ACC112 (cell line): ENCODE measurements around the gene BNIP2.

Experiments used
- H2AFZ ChIP-seq: fragments of 200-600 bp; sonication (generic); one replicate; pipeline ENCODE4 v1.6.0; 2017; ENCODE audit warnings: antibody characterized with exemption, low read length; ENCODE audit not compliant: unreplicated experiment
- H3K27ac ChIP-seq: fragments of 200-600 bp; sonication (generic); 2 replicates; pipeline ENCODE4 v1.5.1; 2014; ENCODE audit warnings: low read depth, mild to moderate bottlenecking, antibody characterized with exemption, low read length, moderate library complexity
- H3K27me3 ChIP-seq: fragments of 200-600 bp; sonication (generic); 2 replicates; pipeline ENCODE4 v1.6.1; 2014; ENCODE audit warnings: mild to moderate bottlenecking, antibody characterized with exemption, low read length, moderate library complexity, mixed read lengths; ENCODE audit not compliant: insufficient read depth
- H3K36me3 ChIP-seq: fragments of 200-600 bp; sonication (generic); 2 replicates; pipeline ENCODE4 v1.6.1; 2016; ENCODE audit warnings: mild to moderate bottlenecking, antibody characterized with exemption, low read length, moderate library complexity, mixed read lengths; ENCODE audit not compliant: insufficient read depth
- H3K4me1 ChIP-seq: fragments of 200-600 bp; sonication (generic); one replicate; pipeline ENCODE4 v1.6.1; 2016; ENCODE audit warnings: low read length, mixed read lengths; ENCODE audit not compliant: insufficient read depth, unreplicated experiment, control insufficient read depth
- H3K4me3 ChIP-seq: fragments of 200-600 bp; sonication (generic); 2 replicates; pipeline ENCODE4 v1.5.1; 2014; ENCODE audit warnings: mild to moderate bottlenecking, low read depth, low read length
- H3K79me2 ChIP-seq: fragments of 200-600 bp; sonication (generic); one replicate; pipeline ENCODE4 v1.6.0; 2016; ENCODE audit warnings: low read length; ENCODE audit not compliant: control insufficient read depth, unreplicated experiment, insufficient read depth

BNIP2 gene

DNA sequence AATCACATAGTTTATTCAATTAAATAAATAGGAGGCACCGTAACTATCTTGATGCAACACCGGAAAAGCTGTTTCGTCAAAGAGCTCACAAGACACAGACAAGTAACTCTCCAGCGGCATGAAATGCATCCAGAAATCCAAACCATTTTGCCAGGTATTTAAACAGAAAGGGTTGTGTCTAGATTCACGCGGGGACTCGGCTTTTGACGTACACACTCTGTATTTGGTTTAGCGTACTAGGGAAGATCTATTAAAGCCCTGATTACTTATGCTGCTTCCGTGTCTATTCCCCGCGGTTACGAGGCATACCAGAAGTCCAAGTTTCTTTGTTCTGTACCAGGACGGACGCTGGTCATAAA is 718 bp downstream of the BNIP2 start:
- Histone ChIP-seq H3K4me3 (peak overlapping the region; percentile 85), H3K79me2 (peaks cover 56% of the 10 kb centered on the region), H3K36me3 (no peaks in the 10 kb centered on the region), H3K27me3 (no peaks in the 10 kb centered on the region), H3K27ac (peak overlapping the region; percentile 89), H2AFZ (peak overlapping the region; percentile 64), H3K4me1 (peaks cover 33% of the 10 kb centered on the region)

DNA sequence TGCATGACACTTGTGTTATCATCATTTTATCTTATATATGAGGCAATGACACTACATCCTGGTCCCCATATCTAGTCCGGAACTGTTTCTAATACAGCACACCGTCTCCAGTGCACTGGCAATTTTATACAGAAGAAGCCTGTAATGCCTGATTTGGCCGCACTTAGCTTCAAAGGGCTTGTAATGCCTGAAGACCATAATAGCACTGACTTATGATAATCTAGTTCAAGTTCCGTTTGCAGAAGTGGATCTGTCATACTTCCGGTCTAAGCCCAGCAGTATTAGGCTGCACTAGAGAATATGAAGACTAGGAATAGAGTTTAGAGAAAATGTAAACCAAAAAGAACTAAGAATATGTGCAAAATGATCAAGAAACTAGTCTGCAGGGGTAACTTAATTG is 1.3 kb downstream of the BNIP2 start:
- H3K4me1 ChIP-seq: peaks cover 33% of the 10 kb centered on the region
- H3K4me3 ChIP-seq: peak overlapping the region; percentile 85
- H2AFZ ChIP-seq: no peak overlapping the region
- peaks cover 62% of the 10 kb centered on the region for H3K79me2 ChIP-seq
- peak overlapping the region; percentile 89 for H3K27ac ChIP-seq
- no peaks in the 10 kb centered on the region; the same call in 1 of the 2 replicates for H3K36me3 ChIP-seq
- H3K27me3 ChIP-seq: no peaks in the 10 kb centered on the region

DNA sequence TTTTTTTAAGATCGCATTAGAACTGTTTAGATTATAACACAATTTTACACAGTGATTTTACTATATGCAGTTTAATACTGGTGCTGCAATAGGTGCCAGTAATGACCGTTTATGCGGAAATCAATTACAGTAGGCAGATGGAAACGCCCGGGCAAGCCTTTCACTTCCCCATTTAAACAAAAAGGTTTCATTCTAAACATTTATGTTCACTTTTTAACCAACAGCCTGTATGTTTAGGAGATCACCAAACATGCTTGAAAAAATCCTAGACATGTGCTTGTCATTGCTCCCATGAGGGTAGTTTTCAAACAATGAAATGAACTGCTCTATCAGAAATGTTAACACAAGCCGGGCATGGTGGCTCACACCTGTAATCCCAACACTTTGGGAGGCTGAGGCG is 2.7 kb downstream of the BNIP2 start:
- Histone ChIP-seq H3K4me1 (peaks cover 33% of the 10 kb centered on the region), H3K4me3 (peak overlapping the region; percentile 41; the same call in 1 of the 2 replicates), H3K79me2 (peaks cover 69% of the 10 kb centered on the region), H3K27ac (peak overlapping the region; percentile 53), H3K36me3 (no peaks in the 10 kb centered on the region; the same call in 1 of the 2 replicates), H2AFZ (no peak overlapping the region), H3K27me3 (no peaks in the 10 kb centered on the region)

DNA sequence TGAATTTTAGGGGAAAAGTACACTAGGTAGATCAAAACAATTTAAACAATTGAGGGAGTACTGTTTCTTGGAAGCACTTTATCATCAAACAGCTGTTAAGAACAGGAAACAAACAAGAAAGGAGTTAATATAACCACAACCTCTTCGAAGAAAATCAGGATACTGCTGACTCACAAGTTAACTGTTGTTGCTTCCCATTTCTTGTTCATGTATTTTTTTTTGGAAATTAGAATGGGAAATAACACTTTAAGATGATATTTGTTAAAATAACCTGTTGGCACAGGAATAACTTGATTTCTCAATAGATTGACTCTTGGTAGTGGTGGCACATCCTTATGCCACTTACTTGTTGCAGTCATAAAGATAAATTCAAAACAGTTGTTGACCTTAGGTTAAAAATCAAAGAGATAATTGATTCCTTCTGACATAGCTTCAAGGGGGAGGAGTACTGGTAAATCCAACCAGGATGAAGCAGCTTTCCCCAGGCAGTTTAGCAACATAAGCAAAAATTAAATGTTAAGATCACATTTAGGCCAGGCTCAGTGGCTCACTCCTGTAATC is 3.3 kb downstream of the BNIP2 start:
- Histone ChIP-seq H3K36me3 (peaks cover 4% of the 10 kb centered on the region), H3K4me3 (peak overlapping the region; percentile 41; the same call in 1 of the 2 replicates), H3K79me2 (peaks cover 69% of the 10 kb centered on the region), H3K27me3 (no peaks in the 10 kb centered on the region), H3K4me1 (peaks cover 33% of the 10 kb centered on the region), H3K27ac (peak overlapping the region; percentile 53), H2AFZ (no peak overlapping the region)

DNA sequence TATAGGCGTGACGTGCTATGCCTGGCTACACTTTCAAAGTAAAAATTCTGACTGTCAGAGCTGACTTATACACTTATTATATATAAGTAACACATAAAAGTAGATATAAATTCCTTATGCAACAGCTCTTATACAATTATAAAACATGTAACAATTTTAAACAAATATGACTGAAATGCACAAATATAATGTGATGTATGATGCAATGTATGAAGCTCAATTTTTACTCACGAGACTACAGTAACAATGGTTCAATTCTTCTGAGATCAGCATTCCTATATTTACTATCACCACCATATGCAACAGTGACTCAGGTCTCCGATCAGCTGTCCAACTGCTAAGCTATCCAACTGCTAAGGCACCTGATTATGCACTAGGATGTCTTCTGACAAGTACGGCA is 8.2 kb downstream of the BNIP2 start:
- Histone ChIP-seq H3K36me3 (peaks cover 36% of the 10 kb centered on the region), H3K4me1 (peaks cover 15% of the 10 kb centered on the region), H3K27ac (no peak overlapping the region), H2AFZ (no peak overlapping the region), H3K4me3 (no peak overlapping the region), H3K79me2 (peaks cover 37% of the 10 kb centered on the region), H3K27me3 (no peaks in the 10 kb centered on the region)

DNA sequence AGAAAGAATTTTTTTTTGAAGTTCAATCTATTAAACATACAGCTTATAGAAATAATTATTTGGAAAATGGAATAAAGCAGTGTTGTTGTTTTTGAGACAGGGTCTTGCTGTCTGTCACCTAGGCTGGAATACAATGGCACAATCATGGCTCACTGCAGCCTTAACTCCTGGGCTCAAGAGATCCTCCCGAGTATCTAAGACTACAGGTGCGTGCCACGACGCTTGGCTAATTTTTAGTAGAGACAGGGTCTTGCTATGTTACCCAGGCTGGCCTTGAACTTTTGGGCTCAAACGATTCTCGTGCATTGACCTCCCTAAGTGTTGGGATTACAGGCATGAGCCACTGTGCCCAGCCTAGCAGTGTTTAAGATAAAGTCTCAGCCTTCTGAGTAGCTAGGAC is 8.8 kb downstream of the BNIP2 start:
- peaks cover 31% of the 10 kb centered on the region for H3K79me2 ChIP-seq
- H3K27me3 ChIP-seq: no peaks in the 10 kb centered on the region
- no peak overlapping the region for H2AFZ ChIP-seq
- H3K4me3 ChIP-seq: no peak overlapping the region
- no peak overlapping the region for H3K27ac ChIP-seq
- H3K4me1 ChIP-seq: peaks cover 10% of the 10 kb centered on the region
- peaks cover 36% of the 10 kb centered on the region for H3K36me3 ChIP-seq

DNA sequence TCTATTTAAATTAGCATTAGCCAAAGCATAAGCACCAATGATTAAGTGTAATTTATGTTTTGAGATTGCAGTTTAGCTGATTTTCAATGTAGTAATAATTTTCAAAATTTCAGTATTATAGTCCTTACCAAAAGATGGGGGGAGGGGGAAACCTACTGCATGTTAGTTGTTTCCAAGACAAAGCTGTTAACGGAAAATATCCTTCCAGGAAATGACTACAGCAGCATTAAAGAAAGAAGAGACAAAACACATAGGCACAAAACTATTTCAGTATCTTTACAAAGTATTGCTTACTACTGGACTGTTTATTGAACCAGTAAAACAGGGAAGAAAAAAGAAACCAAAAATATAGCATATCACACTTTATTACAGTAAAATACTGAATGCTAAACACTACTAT is 10.5 kb downstream of the BNIP2 start:
- peaks cover 14% of the 10 kb centered on the region for H3K79me2 ChIP-seq
- H3K27ac ChIP-seq: no peak overlapping the region
- H3K36me3 ChIP-seq: peaks cover 40% of the 10 kb centered on the region
- no peaks in the 10 kb centered on the region for H3K27me3 ChIP-seq
- H2AFZ ChIP-seq: no peak overlapping the region
- no peak overlapping the region for H3K4me3 ChIP-seq
- H3K4me1 ChIP-seq: no peaks in the 10 kb centered on the region

DNA sequence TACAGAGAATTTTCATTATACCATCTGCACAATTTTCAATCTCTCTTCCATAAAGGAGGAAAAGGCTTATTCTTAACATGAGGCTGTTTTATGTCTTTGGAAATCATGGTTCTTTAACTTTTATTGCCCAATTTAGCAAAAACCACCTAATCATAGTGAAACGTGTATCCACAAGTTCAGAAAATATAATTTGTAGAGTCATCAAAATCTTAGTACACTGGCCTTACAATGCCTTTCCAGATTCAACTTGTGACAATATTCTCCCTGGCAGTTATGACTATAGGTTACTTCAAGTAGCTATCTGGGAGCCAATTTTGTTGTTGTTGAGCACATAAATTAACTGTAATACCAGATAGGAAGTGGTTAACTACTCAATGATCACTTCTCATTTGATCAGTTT is 10.9 kb downstream of the BNIP2 start:
- Histone ChIP-seq H3K36me3 (peaks cover 40% of the 10 kb centered on the region), H3K79me2 (peaks cover 13% of the 10 kb centered on the region)

DNA sequence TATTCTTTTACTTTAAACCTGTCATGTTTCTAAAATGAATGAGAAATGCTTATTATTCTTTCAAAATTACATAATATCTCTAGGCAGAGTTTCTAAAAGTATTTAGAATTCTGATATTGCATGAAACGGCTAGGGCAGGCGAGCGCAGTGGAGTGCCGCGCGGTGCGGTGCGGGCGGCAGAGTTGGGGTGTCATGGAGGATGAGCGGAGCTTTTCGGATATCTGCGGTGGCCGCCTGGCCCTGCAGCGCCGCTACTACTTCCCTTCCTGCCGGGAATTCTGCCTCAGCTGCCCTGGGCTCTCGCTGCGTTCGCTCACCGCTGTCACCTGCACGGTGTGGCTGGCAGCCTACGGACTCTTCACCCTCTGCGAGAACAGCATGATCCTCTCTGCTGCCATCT is 12.6 kb downstream of the BNIP2 start:
- no peaks in the 10 kb centered on the region for H3K27me3 ChIP-seq
- H3K4me3 ChIP-seq: no peak overlapping the region
- H2AFZ ChIP-seq: no peak overlapping the region
- H3K4me1 ChIP-seq: no peaks in the 10 kb centered on the region
- H3K79me2 ChIP-seq: peaks cover 3% of the 10 kb centered on the region
- peaks cover 51% of the 10 kb centered on the region for H3K36me3 ChIP-seq
- H3K27ac ChIP-seq: no peak overlapping the region

More for the DNA sequence above, 10.9 kb downstream of the BNIP2 start:
- no peaks in the 10 kb centered on the region for H3K27me3 ChIP-seq
- H3K4me1 ChIP-seq: no peaks in the 10 kb centered on the region
- no peak overlapping the region for H3K4me3 ChIP-seq
- H3K27ac ChIP-seq: no peak overlapping the region
- no peak overlapping the region for H2AFZ ChIP-seq

DNA sequence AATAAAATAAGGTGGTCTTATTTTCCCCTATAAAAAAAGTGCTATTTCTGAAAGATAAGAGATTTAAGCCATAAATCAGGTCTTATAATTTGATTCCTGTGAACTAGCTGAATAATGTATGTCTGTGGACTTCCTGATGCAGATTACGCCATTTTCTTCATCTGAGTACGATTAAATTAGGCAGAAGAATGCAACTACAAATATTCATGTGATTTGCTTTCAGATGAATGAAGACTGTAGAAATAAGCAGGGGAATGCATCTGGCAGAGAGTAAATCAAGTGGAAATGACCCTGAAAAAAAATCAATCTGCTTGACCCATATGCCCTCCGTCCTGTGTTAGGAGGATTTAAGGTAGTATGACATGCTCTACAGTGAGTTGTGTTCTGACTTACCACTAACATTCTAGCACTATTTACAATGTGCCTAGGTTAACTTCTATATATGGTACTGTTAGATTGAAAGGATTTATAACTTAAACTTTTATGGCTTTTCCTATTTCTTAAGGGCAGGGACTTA is 14.7 kb downstream of the BNIP2 start:
- no peak overlapping the region for H3K27ac ChIP-seq
- H3K27me3 ChIP-seq: no peaks in the 10 kb centered on the region
- no peaks in the 10 kb centered on the region for H3K4me1 ChIP-seq
- no peak overlapping the region for H2AFZ ChIP-seq
- no peak overlapping the region for H3K4me3 ChIP-seq
- H3K79me2 ChIP-seq: peaks cover 3% of the 10 kb centered on the region
- peaks cover 46% of the 10 kb centered on the region for H3K36me3 ChIP-seq

DNA sequence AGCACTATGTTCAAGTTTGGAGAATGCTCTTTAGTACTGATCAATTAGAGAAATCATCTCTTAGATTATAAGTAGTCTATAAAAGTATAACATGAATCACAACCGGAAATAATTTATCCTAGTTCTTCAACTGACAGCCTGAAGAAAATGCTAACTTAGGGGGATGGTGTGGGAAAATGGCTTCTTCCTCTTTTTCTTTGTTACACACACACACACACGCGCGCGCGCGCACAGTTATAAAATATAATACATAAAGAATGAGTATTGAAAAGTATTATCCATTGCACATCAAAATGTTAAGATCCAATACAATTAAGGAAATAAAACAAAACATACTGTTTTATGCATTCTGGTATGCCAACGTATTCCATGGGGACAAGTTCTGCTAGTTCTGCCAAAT is 20.6 kb downstream of the BNIP2 start:
- H3K36me3 ChIP-seq: peaks cover 39% of the 10 kb centered on the region
- H3K27ac ChIP-seq: no peak overlapping the region
- H2AFZ ChIP-seq: no peak overlapping the region
- no peak overlapping the region for H3K4me3 ChIP-seq
- H3K27me3 ChIP-seq: no peaks in the 10 kb centered on the region
- peaks cover 3% of the 10 kb centered on the region for H3K79me2 ChIP-seq
- no peaks in the 10 kb centered on the region for H3K4me1 ChIP-seq
